K562 (cell line): ENCODE results near the gene SELPLG.
"Not testable (repeated sequence)": the region's sequence is repeated elsewhere in the genome, so short reads cannot be mapped to it uniquely, and the experiment has no call there.

Experiments used
- ARID3A ChIP-seq: IDR thresholded peaks from 2 replicates; pipeline ENCODE4 v1.6.1; 2012; ENCODE audit warnings: low read depth, low read length, improper control_type of control experiment, borderline replicate concordance
- CTCF ChIP-seq, 3 experiments: IDR thresholded peaks in 2 of 3; conservative IDR thresholded peaks in 1 of 3; 2 replicates each; pipeline ENCODE4 v1.5.1; 2011 to 2012; ENCODE audit warnings: low read length in 3 of 3, mild to moderate bottlenecking in 3 of 3, control low read depth in 2 of 3, improper control_type of control experiment in 1 of 3, inconsistent platforms in 1 of 3, low read depth in 1 of 3, mixed read lengths in 1 of 3, moderate library complexity in 1 of 3; ENCODE audit not compliant: insufficient read depth in 2 of 3
- ESRRA ChIP-seq: fragments of 450-650 bp; IDR thresholded peaks from 2 replicates; pipeline ENCODE4 v1.6.1; 2014; ENCODE audit warnings: low read depth, mild to moderate bottlenecking, moderate library complexity, borderline replicate concordance
- EZH2 ChIP-seq: IDR thresholded peaks from 2 replicates; pipeline ENCODE4 v1.6.1; 2012; ENCODE audit warnings: low read depth, mild to moderate bottlenecking, inconsistent platforms, low read length, borderline replicate concordance
- IFI16 ChIP-seq: fragments of 250-450 bp; sonication (Bioruptor Pico); IDR thresholded peaks from 2 replicates; pipeline ENCODE4 v2.1.2; 2022; ENCODE audit warnings: mild to moderate bottlenecking, inconsistent platforms
- RBBP5 ChIP-seq: fragments of 200-600 bp; sonication (generic); IDR thresholded peaks from 2 replicates; pipeline ENCODE4 v1.6.1; 2012; ENCODE audit warnings: borderline replicate concordance, mild to moderate bottlenecking, low read length, control low read depth, inconsistent platforms; ENCODE audit not compliant: insufficient read depth, poor library complexity, severe bottlenecking
- REST ChIP-seq, 2 experiments: fragments of 450-650 bp; formaldehyde crosslinking in 1 of 2; IDR thresholded peaks; 2 replicates each; pipeline versions ENCODE4 v1.4.0 to v1.6.1; 2014 to 2020; ENCODE audit warnings: mild to moderate bottlenecking in 2 of 2, borderline replicate concordance in 1 of 2, low read depth in 1 of 2
- ZBTB33 ChIP-seq: sonication (generic); formaldehyde crosslinking; IDR thresholded peaks from 2 replicates; pipeline ENCODE4 v1.8.1; 2023; ENCODE audit warnings: mild to moderate bottlenecking, missing genetic modification reagents
- ZNF274 ChIP-seq: IDR thresholded peaks from 2 replicates; pipeline ENCODE4 v1.6.1; 2011; ENCODE audit warnings: low read depth, mild to moderate bottlenecking, low read length, moderate library complexity, borderline replicate concordance
- ZNF766 ChIP-seq: fragments of 200-800 bp; sonication (Bioruptor generic); conservative IDR thresholded peaks from 2 replicates; pipeline ENCODE4 v1.6.1; 2016; ENCODE audit warnings: missing genetic modification characterization, missing compliant biosample characterization

- TF ChIP-seq ZNF766 (CRISPR knock-in tag); REST (IDR thresholded peaks at IDR 0.05; ENCODE audit: borderline replicate concordance); REST (CRISPR knock-in tag; IDR thresholded peaks at IDR 0.05; ENCODE audit: low read depth); EZH2; CTCF (IDR thresholded peaks at IDR 0.05 in 2 of 3, conservative IDR thresholded peaks at IDR 0.05 in 1 of 3; ENCODE audit: insufficient read depth in 2 of 3, low read depth in 1 of 3, low read length in 3 of 3); ESRRA; ZNF274; ARID3A; IFI16 (CRISPR knock-in tag); ZBTB33: not testable (repeated sequence)
- TF ChIP-seq RBBP5, result peak; percentile 3
Observed at GRCh38 chr12:108631261-108631660, 2.4 kb downstream of the SELPLG start.
